GM18520 (cell line): Measurements from ENCODE around the gene RALGAPA2.

Experiments
- ATAC-seq: cut with Tn5 transposase; IDR thresholded peaks from one replicate; pipeline ENCODE4 v1.9.1; 2021; ENCODE audit not compliant: unreplicated experiment

The RALGAPA2 gene

DNA sequence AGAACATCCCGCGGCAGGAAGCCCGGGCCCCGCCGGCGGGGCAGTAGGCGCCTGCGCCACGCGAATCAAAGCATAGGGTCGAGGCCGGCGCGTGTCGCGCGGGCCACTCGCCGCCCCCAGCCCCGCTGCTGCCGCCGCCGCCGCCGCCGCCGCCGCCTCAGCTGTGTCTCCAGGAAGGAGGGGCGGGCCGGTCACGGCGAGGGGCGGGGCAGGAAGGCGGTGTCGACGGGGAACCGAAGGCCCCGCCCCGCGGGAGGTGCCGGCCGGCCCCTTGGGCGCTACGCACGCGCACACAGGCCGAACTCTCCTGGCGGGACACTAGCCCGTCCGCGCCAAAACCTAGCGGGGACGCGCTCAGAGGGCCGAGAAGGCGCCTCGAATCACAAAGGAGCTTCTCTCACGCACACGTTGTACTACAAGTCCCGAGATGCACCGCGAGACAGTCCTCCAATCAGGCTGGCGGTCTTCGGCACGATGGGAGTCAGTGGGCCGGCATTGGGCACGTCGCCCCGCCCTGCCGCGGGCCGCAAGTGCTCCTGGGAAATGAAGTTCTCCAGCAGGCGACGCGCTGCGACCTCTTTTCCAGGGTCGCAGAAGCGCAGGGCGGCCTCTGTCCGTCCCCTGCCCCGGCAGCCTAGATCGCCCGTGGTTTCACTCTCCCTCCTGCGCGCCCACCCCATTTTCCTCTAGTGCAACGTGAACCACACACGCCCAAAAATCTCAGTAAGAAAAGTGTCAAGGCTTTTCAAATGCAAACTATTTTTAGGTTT lies at the start of gene RALGAPA2:
RALGAPA2 (minus strand) TSS at position 171 of the 770 bp plus-strand sequence; CDS start at position 7, 164 bp downstream.
- peak; percentile 95 for ATAC-seq

DNA sequence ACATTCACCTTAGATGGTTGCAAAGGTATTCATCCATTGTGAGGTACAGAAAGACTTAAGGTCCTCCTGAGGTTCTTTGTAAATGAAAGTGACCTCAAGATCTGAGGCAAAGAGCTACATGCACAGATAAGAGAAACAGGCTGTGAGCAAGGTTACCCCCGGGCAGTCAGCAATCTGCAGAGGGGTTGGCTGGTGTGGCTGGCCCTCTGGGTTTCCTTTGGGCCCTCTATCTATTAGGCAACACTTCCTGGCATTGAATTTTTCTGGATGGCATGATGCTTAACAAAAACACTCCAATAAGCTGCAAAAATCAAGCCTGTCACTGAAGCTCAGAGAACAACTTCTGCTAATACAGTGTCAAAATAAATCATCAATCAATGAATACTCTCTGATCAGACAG lies 48.9 kb upstream of the RALGAPA2 start:
- ATAC-seq = no peak

GRCh38 chr20:20759132-20759531 lies 46.7 kb upstream of the RALGAPA2 start:
- no peak for ATAC-seq

DNA sequence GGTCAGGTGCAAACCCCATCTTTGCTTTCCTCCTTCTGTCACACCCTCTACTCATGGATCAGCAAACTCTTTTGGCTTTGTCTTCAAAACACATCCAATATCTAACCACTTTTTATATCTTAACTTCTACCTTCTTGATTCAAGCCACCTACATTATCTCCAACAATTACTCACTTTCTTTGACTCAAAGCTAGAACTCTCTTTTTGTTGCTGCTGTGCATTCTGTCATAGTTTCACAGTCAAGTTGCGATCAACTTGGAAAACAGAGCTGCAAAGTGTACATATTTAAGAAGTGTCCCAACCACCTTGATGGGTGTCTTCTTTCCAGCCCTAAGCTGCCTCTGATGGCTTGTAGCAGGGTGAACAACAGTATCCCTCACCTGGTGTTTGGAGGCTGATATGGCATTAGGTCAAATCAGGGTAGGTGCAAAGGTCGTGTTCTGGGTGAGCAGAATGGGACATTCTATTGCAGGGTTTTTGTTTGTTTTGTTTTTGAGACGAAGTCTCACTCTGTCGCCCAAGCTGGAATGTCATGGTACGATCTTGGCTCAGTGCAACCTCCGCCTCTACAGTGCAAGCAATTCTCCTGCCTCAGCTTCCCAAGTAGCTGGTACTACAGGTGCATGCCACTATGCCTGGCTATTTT lies 43.4 kb upstream of the RALGAPA2 start:
- no peak for ATAC-seq

DNA sequence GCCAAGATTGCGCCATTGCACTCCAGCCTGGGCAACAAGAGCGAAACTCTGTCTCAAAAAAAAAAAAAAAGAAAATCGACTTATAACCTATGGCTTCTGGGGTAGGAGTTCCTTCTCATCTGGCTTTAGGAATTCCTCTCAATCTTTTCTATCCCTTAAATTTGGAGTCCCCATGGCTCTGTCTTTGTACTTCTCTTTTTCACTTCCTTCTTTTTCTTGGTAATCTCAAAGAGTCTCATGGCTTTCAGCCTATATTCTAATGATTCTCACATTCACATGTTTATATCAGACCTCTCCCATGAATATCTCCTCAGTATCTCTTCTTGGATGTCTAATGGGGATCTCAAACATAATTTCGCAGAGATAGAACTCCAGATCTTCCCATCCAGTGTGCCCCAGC lies 42.8 kb upstream of the RALGAPA2 start:
- no peak for ATAC-seq

GRCh38 chr20:20754714-20755113 lies 42.3 kb upstream of the RALGAPA2 start:
- no peak for ATAC-seq

GRCh38 chr20:20752712-20753111 lies 40.3 kb upstream of the RALGAPA2 start:
- ATAC-seq = no peak

DNA sequence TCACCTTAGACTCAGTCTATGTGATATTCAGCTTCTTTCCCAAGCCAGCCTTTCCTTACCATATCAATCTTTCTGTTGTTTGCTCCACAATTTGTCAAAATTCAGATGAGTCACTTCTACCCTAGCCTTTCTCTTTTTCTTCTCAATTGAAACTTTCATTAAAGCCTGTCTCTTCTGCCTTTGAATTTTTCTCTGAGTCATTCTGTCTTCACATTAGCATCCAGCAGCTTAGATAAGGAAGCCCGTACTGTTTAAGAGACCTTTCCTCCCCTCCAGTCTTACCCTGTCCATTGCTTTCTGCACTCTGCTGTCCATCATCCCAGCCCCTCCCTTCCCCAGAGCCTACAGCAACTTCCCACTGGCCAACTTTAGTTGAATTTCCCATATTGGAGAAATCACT lies 34.9 kb upstream of the RALGAPA2 start:
- no peak for ATAC-seq

DNA sequence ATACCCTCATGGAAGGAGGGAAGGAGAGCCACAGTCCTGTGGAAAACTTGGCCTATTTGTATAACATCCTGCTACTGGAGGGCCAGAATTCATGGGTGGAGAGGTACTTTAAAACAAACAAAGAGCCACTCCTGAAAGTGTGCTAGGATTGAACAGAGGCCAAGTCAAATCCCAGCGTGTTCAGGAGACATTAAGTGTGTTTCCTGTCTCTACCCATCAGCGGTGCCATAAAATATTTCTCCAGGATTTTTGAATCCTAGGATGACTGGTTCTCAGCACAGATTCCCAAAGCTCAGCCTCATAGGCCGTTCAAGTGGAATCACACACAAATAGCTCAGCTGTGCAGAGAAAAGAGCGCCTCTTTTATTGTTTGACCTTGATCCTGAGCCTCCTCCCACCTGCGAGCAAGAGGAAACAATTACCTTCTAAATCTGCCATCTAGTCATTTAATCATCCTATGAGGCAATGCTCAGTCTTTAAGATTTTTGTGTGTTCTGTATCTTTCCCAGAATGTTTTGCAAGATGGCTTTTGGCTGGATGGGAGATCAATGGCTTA lies 31.8 kb upstream of the RALGAPA2 start:
- no peak for ATAC-seq

DNA sequence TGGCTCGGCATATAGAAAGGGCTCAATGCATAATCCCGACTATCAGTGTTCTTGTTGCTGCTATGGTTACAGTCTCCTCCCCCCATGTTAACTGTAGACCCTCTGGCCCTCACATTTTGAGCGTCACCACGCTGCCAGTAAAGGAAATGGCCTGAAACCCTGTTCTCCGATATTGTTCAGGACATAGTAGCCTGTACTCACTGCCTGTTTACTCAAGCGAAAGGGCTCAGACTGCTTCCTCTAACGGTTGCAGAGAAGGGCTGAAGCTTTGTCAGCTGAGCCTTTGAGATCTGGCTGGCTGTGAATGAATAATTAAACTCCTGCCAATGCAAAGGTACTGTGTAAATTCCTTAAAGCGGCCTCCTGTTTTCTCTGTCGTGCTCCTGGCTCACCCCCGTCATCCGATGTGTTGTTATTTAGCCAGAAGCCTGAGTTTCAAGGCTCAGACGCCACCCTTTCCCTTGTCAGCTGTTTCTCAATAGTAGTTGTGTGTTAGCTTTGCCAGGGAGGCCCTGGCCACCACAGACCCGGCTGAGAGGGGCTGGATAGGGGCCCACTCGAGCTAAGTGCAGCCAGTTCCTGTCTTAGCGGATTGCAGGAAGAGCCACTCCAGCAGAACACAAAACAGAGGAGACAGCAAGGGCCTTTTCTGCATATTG lies 31.2 kb upstream of the RALGAPA2 start:
- ATAC-seq = no peak

- ATAC-seq = no peak
Observed at GRCh38 chr20:20741087-20742045, 28.9 kb upstream of the RALGAPA2 start.

DNA sequence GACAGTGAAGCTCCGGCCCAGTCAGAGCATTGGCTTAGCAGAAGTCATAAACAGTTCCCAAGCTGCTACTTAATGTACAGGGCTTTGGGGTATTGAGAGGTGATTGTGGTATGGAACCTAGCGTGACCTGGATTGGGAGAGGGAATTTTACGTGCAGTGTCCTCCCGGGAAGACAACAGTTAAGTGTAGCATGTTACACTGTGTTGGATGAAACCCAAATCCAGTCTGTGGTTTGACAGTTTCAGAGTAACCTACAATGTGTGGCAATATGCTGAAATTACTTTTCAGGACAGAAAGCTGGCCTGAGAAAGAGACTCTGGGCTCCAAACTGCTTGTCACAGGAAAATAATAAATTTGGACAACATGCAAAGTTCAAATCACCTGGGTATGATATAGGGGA lies 28.1 kb upstream of the RALGAPA2 start:
- no peak for ATAC-seq

DNA sequence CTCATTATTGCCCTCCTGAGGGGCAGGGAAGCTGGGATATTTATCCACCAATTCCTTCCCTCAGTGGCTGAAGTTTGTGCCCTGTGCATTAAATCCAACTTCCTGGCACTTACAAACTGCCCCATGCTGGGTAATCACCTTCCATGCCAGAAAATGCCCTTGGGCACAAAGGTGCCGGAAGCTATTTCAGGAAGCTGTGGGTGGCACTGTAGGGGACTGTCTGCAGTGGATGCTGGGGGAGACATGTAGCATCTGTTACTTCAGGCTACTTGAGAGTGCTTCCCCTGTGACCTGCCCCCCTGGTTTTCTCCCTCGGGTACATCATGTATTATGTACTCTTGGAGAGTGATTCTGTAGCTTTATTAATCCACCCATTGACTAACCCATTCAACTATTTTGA lies 24.7 kb upstream of the RALGAPA2 start:
- no peak for ATAC-seq

GRCh38 chr20:20736303-20736702 lies 23.9 kb upstream of the RALGAPA2 start:
- ATAC-seq = no peak

DNA sequence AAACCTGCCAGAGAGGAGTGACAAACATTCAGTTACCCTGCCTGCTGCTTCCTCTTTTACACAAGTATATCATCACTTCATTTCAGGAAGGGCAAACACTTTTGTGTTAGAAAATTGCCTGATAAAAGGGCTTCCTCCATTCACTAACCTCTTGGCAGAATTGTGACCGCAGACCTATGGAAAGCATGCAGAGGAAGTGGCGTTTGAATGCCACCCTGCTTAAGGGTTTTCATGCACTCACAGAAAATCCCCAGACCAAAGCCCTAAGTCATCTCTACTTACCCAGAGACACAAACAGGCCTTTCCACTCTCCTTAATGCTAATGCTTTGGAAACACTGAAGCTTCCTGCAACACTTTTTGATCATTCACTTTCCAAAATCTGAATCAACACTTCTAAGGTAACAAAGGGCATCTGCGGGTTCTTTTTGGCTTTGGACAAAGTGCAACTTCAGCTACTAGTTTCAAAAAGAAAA lies 22.1 kb upstream of the RALGAPA2 start:
- ATAC-seq = no peak

GRCh38 chr20:20733943-20734342 lies 21.5 kb upstream of the RALGAPA2 start:
- ATAC-seq = no peak

DNA sequence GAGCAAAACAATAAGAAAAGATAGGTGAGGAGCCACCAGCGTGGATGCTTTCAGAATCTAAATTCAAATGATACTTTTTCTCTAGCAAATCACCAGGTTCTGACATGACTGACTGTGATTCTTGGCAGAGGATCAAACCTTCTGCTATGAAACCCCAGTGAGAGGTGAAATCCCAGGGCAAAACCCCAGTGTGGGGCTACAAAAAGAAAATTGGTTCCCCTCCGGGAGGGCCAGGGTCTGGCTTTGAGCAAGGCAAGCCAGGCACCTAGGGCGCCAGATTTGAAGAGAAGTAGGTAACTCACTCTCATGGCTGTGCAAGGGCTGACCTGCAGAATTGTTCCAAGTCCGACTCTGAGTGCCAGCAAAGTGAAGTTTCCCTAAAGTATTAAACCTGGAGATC lies 20.2 kb upstream of the RALGAPA2 start:
- no peak for ATAC-seq

GRCh38 chr20:20731945-20732296 lies 19.5 kb upstream of the RALGAPA2 start:
- ATAC-seq = no peak

DNA sequence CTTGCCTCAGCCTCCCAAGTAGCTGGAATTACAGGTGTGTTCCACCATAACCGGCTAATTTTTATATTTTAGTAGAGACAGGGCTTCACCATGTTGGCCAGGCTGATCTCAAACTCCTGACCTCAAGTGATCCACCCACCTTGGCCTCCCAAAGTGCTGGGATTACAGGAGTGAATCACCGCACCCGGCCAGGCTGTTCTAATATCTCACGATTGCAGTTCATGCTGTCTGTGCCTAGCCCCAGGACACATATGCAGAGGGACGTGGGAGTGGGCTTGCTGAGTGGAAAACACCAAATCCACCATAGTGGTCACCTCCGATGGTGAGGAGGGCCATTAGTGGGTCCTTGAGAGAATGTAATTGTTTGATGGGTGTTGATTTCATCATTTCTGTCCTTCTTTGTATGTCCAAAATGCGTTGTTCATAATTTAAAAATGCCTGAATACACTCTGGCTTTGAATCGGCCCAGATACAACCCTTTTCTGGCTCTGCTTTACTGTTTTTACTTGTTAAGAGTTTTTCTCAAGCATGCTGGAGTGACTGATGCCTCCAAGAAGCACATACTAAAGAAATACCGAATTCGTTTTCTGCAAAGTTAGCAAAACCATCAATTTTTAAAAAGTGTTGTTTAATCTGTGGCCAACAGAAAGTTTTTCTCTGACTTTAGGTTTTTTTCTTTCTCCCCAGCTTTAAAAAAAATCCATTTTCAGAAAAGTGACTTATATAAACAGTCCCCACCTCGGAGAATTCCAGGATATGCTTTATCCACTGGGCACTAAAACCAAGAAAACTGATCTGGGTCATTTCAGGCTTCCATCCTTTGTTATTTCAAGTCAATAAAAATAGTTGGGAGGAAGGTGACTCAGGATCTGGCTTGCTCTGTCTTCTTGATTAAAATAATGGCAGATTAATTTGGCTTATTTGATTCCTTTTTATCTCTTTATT lies 18.8 kb upstream of the RALGAPA2 start:
- no peak for ATAC-seq

DNA sequence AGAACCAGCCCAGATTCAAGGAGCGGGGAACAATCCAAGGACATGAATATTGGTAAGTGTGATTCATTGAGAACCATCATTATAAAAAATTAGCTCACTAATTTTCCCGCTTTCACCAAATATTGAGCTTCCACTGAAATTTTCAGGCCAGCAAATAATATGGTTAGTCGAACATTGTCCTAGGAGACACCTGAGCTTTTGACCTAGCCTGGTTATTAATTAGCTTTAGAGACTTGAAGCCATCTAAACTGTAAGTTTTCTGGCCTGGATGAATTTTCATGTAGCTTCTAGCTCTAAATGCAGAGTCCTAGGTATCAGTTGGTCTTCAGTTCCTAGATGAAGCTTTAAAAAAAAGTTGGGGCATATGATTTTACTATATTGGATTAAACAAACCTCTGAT lies 17.1 kb upstream of the RALGAPA2 start:
- ATAC-seq = no peak
